NCI-H1417 (cell line): ENCODE results near the gene TMEM170A.
"Not testable (repeated sequence)": the region's sequence is repeated elsewhere in the genome, so short reads cannot be mapped to it uniquely, and the experiment has no call there.

Source experiments
- DNase-seq, 3 experiments: peaks; one replicate each; lab custom pipeline; 2025; lab: John Stamatoyannopoulos, UW

TMEM170A gene

GRCh38 chr16:75464122-75464918 is at the start of gene TMEM170A:
TMEM170A (minus strand) TSS chr16:75464689; CDS start chr16:75464600, 89 bp downstream.
- DNase-seq = peak; percentile 94 to 98 (median 96)

- DNase-seq = no peak
These were observed 42.1 kb upstream of the TMEM170A start for GRCh38 chr16:75506574-75506973.

- DNase-seq = no peak
These were observed 41.6 kb upstream of the TMEM170A start for GRCh38 chr16:75506107-75506506.

GRCh38 chr16:75503801-75504200 is 39.3 kb upstream of the TMEM170A start:
- no peak for DNase-seq

GRCh38 chr16:75502916-75503605 is 38.6 kb upstream of the TMEM170A start:
- no peak for DNase-seq

- DNase-seq = not testable (repeated sequence)
These were observed 37.3 kb upstream of the TMEM170A start for GRCh38 chr16:75501820-75502219.

GRCh38 chr16:75501359-75501758 is 36.9 kb upstream of the TMEM170A start:
- DNase-seq = no peak

GRCh38 chr16:75498605-75499322 is 34.3 kb upstream of the TMEM170A start:
- DNase-seq = peak in 2 of 3 experiments; percentile 44 to 56

GRCh38 chr16:75497558-75497957 is 33.1 kb upstream of the TMEM170A start:
- no peak for DNase-seq

GRCh38 chr16:75495076-75495674 is 30.7 kb upstream of the TMEM170A start, which contains the start of gene CHST6:
CHST6 (minus strand) TSS chr16:75495441; CDS start chr16:75479828, 15,613 bp downstream.
- DNase-seq = peak in 1 of 3 experiments; percentile 25

- DNase-seq = peak in 1 of 3 experiments; percentile 2
These were observed 30.2 kb upstream of the TMEM170A start for GRCh38 chr16:75494661-75495075.

GRCh38 chr16:75494184-75494583 is 29.7 kb upstream of the TMEM170A start:
- no peak for DNase-seq

GRCh38 chr16:75491876-75492275 is 27.4 kb upstream of the TMEM170A start:
- peak; percentile 23 to 66 (median 37) for DNase-seq

- DNase-seq = no peak
These were observed 23.8 kb upstream of the TMEM170A start for GRCh38 chr16:75488322-75488721.

GRCh38 chr16:75486676-75487313 is 22.3 kb upstream of the TMEM170A start:
- no peak for DNase-seq

- peak; percentile 44 to 72 (median 71) for DNase-seq
These were observed 21.7 kb upstream of the TMEM170A start for GRCh38 chr16:75486014-75486675.

GRCh38 chr16:75485230-75486013 is 20.9 kb upstream of the TMEM170A start:
- DNase-seq = no peak

- DNase-seq = no peak
These were observed 18.7 kb upstream of the TMEM170A start for GRCh38 chr16:75483222-75483621.

GRCh38 chr16:75482434-75483205 is 18.1 kb upstream of the TMEM170A start:
- DNase-seq = peak in 1 of 3 experiments; percentile 33
